Measurements from ENCODE around the gene MVB12B.

Gene MVB12B

DNA sequence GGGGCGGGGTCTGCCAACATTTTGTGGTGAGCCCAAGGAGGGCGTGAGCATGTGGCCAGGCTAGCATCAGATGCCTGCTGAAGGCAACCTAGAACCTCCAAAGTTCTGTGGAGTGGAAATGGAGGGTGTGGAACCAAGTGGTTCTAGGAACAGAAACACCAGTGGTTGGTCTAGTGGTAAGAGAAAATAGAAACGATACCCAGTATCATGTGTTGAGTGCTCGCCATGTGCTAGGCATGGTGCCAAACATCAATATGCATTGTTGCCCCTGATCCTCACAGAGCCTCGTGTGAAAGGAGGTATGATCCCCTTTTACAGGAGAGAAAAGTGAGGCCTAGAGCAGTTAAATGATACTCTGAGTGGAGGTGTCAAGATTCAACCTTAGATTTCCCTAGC, 31.5 kb upstream of the MVB12B start:
- Histone ChIP-seq H3K4me2 (ENCODE audit: low read depth, low read length, poor library complexity, severe bottlenecking) (no peak overlapping the region), H3K9ac (ENCODE audit: low read depth, low read length, poor library complexity, severe bottlenecking) (no peak overlapping the region), H3K9me3 (ENCODE audit: insufficient read depth, low read depth, low read length) (no peaks in the 10 kb centered on the region), H3K36me3 (ENCODE audit: insufficient read depth, low read length) (no peaks in the 10 kb centered on the region), H3K27me3 (ENCODE audit: insufficient read depth, low read length, poor library complexity, severe bottlenecking) (no peaks in the 10 kb centered on the region), H4K20me1 (ENCODE audit: insufficient read depth, low read length, poor library complexity, severe bottlenecking) (no peaks in the 10 kb centered on the region), H3F3A (ENCODE audit: low read depth) (no peaks in the 10 kb centered on the region), H2AFZ (ENCODE audit: low read length) (no peak overlapping the region), H3K79me2 (ENCODE audit: insufficient read depth, low read length) (no peaks in the 10 kb centered on the region), H3K9me2 (replicated peaks; ENCODE audit: low read depth, low read length) (no peaks in the 10 kb centered on the region), H3K4me3 (ENCODE audit: low read length, poor library complexity, severe bottlenecking) (no peak overlapping the region), H3K4me1 (ENCODE audit: insufficient read depth, low read length, poor library complexity, severe bottlenecking) (no peaks in the 10 kb centered on the region)
- TF ChIP-seq CTCF (conservative IDR thresholded peaks at IDR 0.05; ENCODE audit: low read length): no peak
- TF ChIP-seq EZH2phosphoT487 (IDR thresholded peaks at IDR 0.05; ENCODE audit: borderline replicate concordance): no peak

GRCh38 chr9:126295516-126295915, 31.1 kb upstream of the MVB12B start:
- Histone ChIP-seq H3K4me1 (ENCODE audit: insufficient read depth, low read length, poor library complexity, severe bottlenecking) (no peaks in the 10 kb centered on the region), H3K36me3 (ENCODE audit: insufficient read depth, low read length) (no peaks in the 10 kb centered on the region), H3F3A (ENCODE audit: low read depth) (no peaks in the 10 kb centered on the region), H3K9me3 (ENCODE audit: insufficient read depth, low read depth, low read length) (no peaks in the 10 kb centered on the region), H4K20me1 (ENCODE audit: insufficient read depth, low read length, poor library complexity, severe bottlenecking) (no peaks in the 10 kb centered on the region), H3K9ac (ENCODE audit: low read depth, low read length, poor library complexity, severe bottlenecking) (no peak overlapping the region), H3K79me2 (ENCODE audit: insufficient read depth, low read length) (no peaks in the 10 kb centered on the region), H3K4me3 (ENCODE audit: low read length, poor library complexity, severe bottlenecking) (no peak overlapping the region), H3K4me2 (ENCODE audit: low read depth, low read length, poor library complexity, severe bottlenecking) (no peak overlapping the region), H3K9me2 (replicated peaks; ENCODE audit: low read depth, low read length) (no peaks in the 10 kb centered on the region), H2AFZ (ENCODE audit: low read length) (no peak overlapping the region), H3K27me3 (ENCODE audit: insufficient read depth, low read length, poor library complexity, severe bottlenecking) (no peaks in the 10 kb centered on the region)
- TF ChIP-seq EZH2phosphoT487 (IDR thresholded peaks at IDR 0.05; ENCODE audit: borderline replicate concordance) (no peak), CTCF (conservative IDR thresholded peaks at IDR 0.05; ENCODE audit: low read length) (no peak)

DNA sequence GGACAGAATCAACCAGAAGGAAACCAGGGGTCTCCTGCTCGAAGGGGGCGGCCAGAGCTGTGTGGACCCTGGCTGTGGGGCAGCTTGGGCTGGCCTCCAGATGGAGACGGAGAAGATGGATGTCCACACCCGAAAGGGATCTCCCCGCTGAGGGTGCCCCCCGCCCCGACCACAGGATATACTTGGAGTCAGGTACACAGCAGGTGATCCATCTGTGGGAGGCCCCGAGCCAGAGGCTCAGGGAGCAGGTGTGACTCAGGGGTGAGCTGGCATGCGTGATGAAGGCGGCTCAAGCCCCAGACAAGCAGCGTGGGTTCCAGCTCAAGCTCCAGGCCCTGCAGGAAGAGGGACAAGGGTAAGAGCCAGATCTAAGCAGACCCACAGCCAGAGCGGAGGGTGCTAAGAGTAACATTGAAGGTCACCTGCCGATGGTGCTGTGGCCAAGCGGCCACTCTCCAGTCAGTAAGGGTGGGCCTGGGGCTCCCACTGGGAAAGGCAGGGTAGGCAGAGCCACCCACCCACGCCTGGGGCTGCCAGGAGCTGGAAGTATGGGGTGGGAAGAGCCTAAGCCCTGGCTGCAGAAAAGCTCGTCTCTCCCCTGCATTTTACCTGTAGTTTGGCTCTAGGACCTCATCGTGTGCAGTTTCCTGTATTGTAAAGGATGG, 30.6 kb upstream of the MVB12B start:
- Histone ChIP-seq H3K9me2 (replicated peaks; ENCODE audit: low read depth, low read length) (no peaks in the 10 kb centered on the region), H3K9ac (ENCODE audit: low read depth, low read length, poor library complexity, severe bottlenecking) (no peak overlapping the region), H3K79me2 (ENCODE audit: insufficient read depth, low read length) (no peaks in the 10 kb centered on the region), H3K9me3 (ENCODE audit: insufficient read depth, low read depth, low read length) (no peaks in the 10 kb centered on the region), H3K36me3 (ENCODE audit: insufficient read depth, low read length) (no peaks in the 10 kb centered on the region), H3K27me3 (ENCODE audit: insufficient read depth, low read length, poor library complexity, severe bottlenecking) (no peaks in the 10 kb centered on the region), H3K4me2 (ENCODE audit: low read depth, low read length, poor library complexity, severe bottlenecking) (no peak overlapping the region), H2AFZ (ENCODE audit: low read length) (no peak overlapping the region), H3K4me3 (ENCODE audit: low read length, poor library complexity, severe bottlenecking) (no peak overlapping the region), H3F3A (ENCODE audit: low read depth) (no peaks in the 10 kb centered on the region), H3K4me1 (ENCODE audit: insufficient read depth, low read length, poor library complexity, severe bottlenecking) (no peaks in the 10 kb centered on the region), H4K20me1 (ENCODE audit: insufficient read depth, low read length, poor library complexity, severe bottlenecking) (no peaks in the 10 kb centered on the region)
- TF ChIP-seq CTCF (conservative IDR thresholded peaks at IDR 0.05; ENCODE audit: low read length) (no peak), EZH2phosphoT487 (IDR thresholded peaks at IDR 0.05; ENCODE audit: borderline replicate concordance) (no peak)

Measured in Loucy (cell line).